ENCODE results near the gene DNAH3.

DNA sequence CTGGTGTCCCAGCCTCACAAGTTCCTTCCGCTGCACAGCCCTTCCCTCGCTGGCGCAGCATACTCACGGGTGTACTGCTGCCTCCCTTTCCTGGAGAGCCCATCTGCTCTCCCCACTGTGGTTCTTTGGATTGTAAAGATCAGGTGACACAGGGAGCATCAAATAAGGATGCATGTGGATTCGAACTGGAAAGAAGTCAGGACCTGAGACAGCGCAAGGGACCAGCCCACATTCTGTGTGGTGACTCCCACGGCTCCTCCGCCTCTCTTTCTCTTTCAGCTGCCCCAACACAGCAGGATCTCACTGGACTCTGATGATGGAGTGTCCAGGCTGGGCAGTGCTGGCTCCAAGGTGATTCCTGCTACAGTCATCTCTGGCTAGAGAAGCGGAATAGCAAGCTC, 15.9 kb upstream of the DNAH3 start:
- TF ChIP-seq, protein P1, sequence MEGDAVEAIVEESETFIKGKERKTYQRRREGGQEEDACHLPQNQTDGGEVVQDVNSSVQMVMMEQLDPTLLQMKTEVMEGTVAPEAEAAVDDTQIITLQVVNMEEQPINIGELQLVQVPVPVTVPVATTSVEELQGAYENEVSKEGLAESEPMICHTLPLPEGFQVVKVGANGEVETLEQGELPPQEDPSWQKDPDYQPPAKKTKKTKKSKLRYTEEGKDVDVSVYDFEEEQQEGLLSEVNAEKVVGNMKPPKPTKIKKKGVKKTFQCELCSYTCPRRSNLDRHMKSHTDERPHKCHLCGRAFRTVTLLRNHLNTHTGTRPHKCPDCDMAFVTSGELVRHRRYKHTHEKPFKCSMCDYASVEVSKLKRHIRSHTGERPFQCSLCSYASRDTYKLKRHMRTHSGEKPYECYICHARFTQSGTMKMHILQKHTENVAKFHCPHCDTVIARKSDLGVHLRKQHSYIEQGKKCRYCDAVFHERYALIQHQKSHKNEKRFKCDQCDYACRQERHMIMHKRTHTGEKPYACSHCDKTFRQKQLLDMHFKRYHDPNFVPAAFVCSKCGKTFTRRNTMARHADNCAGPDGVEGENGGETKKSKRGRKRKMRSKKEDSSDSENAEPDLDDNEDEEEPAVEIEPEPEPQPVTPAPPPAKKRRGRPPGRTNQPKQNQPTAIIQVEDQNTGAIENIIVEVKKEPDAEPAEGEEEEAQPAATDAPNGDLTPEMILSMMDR (conservative IDR thresholded peaks at IDR 0.05; ENCODE audit: low read depth in 2 of 2), result no peak
- TF ChIP-seq EZH2phosphoT487 (IDR thresholded peaks at IDR 0.05; ENCODE audit: unreplicated experiment) (no peak), CREB1 (CRISPR knock-in tag; IDR thresholded peaks at IDR 0.05; ENCODE audit: low read depth) (no peak), STAT1 (IDR thresholded peaks at IDR 0.05; ENCODE audit: unreplicated experiment) (no peak), POLR2AphosphoS5 (IDR thresholded peaks at IDR 0.05; ENCODE audit: low read depth) (no peak), EZH2 (IDR thresholded peaks at IDR 0.05; ENCODE audit: low read depth, unreplicated experiment) (no peak), ZNF331 (CRISPR knock-in tag; IDR thresholded peaks at IDR 0.05; ENCODE audit: low read depth) (no peak), JUNB (IDR thresholded peaks at IDR 0.05; ENCODE audit: unreplicated experiment) (no peak)
- TF ChIP-seq, protein P2, sequence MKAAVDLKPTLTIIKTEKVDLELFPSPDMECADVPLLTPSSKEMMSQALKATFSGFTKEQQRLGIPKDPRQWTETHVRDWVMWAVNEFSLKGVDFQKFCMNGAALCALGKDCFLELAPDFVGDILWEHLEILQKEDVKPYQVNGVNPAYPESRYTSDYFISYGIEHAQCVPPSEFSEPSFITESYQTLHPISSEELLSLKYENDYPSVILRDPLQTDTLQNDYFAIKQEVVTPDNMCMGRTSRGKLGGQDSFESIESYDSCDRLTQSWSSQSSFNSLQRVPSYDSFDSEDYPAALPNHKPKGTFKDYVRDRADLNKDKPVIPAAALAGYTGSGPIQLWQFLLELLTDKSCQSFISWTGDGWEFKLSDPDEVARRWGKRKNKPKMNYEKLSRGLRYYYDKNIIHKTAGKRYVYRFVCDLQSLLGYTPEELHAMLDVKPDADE (IDR thresholded peaks at IDR 0.05), result no peak

Measured in GM23338 (cell line).